HUES64 (cell line): ENCODE measurements around the gene NAPA.
A peak's percentile ranks its signal among the peaks of the same experiment; 100 is the strongest.

Source experiments
- H3K27ac ChIP-seq: 2 replicates; pipeline ENCODE4 v1.7.0; 2013; ENCODE audit warnings: low read depth, low read length, inconsistent platforms
- H3K27me3 ChIP-seq: 2 replicates; pipeline ENCODE4 v1.6.1; 2013; ENCODE audit warnings: mild to moderate bottlenecking, low read length; ENCODE audit not compliant: insufficient read depth
- H3K36me3 ChIP-seq: 2 replicates; pipeline ENCODE4 v1.6.1; 2013; ENCODE audit warnings: mild to moderate bottlenecking, low read length; ENCODE audit not compliant: insufficient read depth
- H3K4me1 ChIP-seq: 2 replicates; pipeline ENCODE4 v1.6.1; 2013; ENCODE audit warnings: mild to moderate bottlenecking, low read length, moderate library complexity; ENCODE audit not compliant: insufficient read depth
- H3K4me3 ChIP-seq: 2 replicates; pipeline ENCODE4 v1.5.1; 2013; ENCODE audit warnings: mild to moderate bottlenecking, low read length, moderate library complexity
- H3K9ac ChIP-seq: 2 replicates; pipeline ENCODE4 v1.6.1; 2013; ENCODE audit warnings: mild to moderate bottlenecking, low read depth, low read length
- H3K9me3 ChIP-seq: 2 replicates; pipeline ENCODE4 v1.6.1; 2013; ENCODE audit warnings: low read depth, low read length; ENCODE audit not compliant: insufficient read depth
- WGBS: fragments of 150-250, 120-280 bp; methylation state at CpG from one replicate; pipeline ENCODE4 v1.1.7; 2013; ENCODE audit warnings: missing lambda C conversion rate; 5-methylcytosine and 5-hydroxymethylcytosine counted together

NAPA gene

GRCh38 chr19:47521473-47522180 is 6.8 kb upstream of the NAPA start:
- 89% methylated on average over 20 of the region's 20 CpGs for WGBS
- Histone ChIP-seq H3K4me3 (no peak overlapping the region), H3K4me1 (no peaks in the 10 kb centered on the region), H3K36me3 (no peaks in the 10 kb centered on the region), H3K9ac (no peak overlapping the region), H3K9me3 (no peaks in the 10 kb centered on the region), H3K27ac (no peak overlapping the region), H3K27me3 (no peaks in the 10 kb centered on the region)

GRCh38 chr19:47520839-47521238 is 6.0 kb upstream of the NAPA start:
- Histone ChIP-seq H3K4me1 (no peaks in the 10 kb centered on the region), H3K9me3 (no peaks in the 10 kb centered on the region), H3K27ac (no peak overlapping the region), H3K4me3 (no peak overlapping the region), H3K36me3 (no peaks in the 10 kb centered on the region), H3K27me3 (no peaks in the 10 kb centered on the region), H3K9ac (no peak overlapping the region)
- 83% methylated on average over 6 of the region's 6 CpGs for WGBS

GRCh38 chr19:47520343-47520806 is 5.5 kb upstream of the NAPA start:
- Histone ChIP-seq H3K27me3 (no peaks in the 10 kb centered on the region), H3K4me1 (no peaks in the 10 kb centered on the region), H3K27ac (no peak overlapping the region), H3K9me3 (no peaks in the 10 kb centered on the region), H3K36me3 (no peaks in the 10 kb centered on the region), H3K4me3 (no peak overlapping the region), H3K9ac (no peak overlapping the region)
- 74% methylated on average over 10 of the region's 10 CpGs for WGBS

- no peaks in the 10 kb centered on the region for H3K36me3 ChIP-seq
- H3K4me1 ChIP-seq, result no peaks in the 10 kb centered on the region
- H3K9ac ChIP-seq, result no peak overlapping the region
- WGBS, result 89% methylated on average over 9 of the region's 9 CpGs
- no peak overlapping the region for H3K4me3 ChIP-seq
- no peaks in the 10 kb centered on the region for H3K27me3 ChIP-seq
- H3K9me3 ChIP-seq, result no peaks in the 10 kb centered on the region
- H3K27ac ChIP-seq, result no peak overlapping the region
Observed at GRCh38 chr19:47518854-47519253, 4.0 kb upstream of the NAPA start.

GRCh38 chr19:47518139-47518538 is 3.3 kb upstream of the NAPA start:
- Histone ChIP-seq H3K4me1 (no peaks in the 10 kb centered on the region), H3K36me3 (no peaks in the 10 kb centered on the region), H3K27ac (no peak overlapping the region), H3K4me3 (no peak overlapping the region), H3K27me3 (no peaks in the 10 kb centered on the region), H3K9me3 (no peaks in the 10 kb centered on the region), H3K9ac (no peak overlapping the region)
- 96% methylated on average over 4 of the region's 4 CpGs for WGBS

GRCh38 chr19:47514151-47514868 is 553 bp downstream of the NAPA start:
- Histone ChIP-seq H3K27me3 (no peaks in the 10 kb centered on the region), H3K9ac (peak overlapping the region; percentile 89), H3K9me3 (no peaks in the 10 kb centered on the region), H3K4me3 (peak overlapping the region; percentile 96), H3K27ac (peak overlapping the region; percentile 81), H3K4me1 (no peaks in the 10 kb centered on the region), H3K36me3 (no peaks in the 10 kb centered on the region)
- 9% methylated on average over 40 of the region's 40 CpGs for WGBS

GRCh38 chr19:47512948-47513319 is 1.9 kb downstream of the NAPA start:
- Histone ChIP-seq H3K36me3 (no peaks in the 10 kb centered on the region), H3K9me3 (no peaks in the 10 kb centered on the region), H3K4me3 (no peak overlapping the region), H3K27ac (no peak overlapping the region), H3K27me3 (no peaks in the 10 kb centered on the region), H3K9ac (no peak overlapping the region), H3K4me1 (no peaks in the 10 kb centered on the region)
- WGBS, result 81% methylated on average over 8 of the region's 8 CpGs

- H3K36me3 ChIP-seq, result no peaks in the 10 kb centered on the region
- H3K4me1 ChIP-seq, result no peaks in the 10 kb centered on the region
- H3K4me3 ChIP-seq, result no peak overlapping the region
- H3K9me3 ChIP-seq, result no peaks in the 10 kb centered on the region
- 84% methylated on average over 11 of the region's 11 CpGs for WGBS
- H3K9ac ChIP-seq, result no peak overlapping the region
- H3K27me3 ChIP-seq, result no peaks in the 10 kb centered on the region
- no peak overlapping the region for H3K27ac ChIP-seq
Observed at GRCh38 chr19:47512183-47512947, 2.5 kb downstream of the NAPA start.

- no peak overlapping the region for H3K9ac ChIP-seq
- no peaks in the 10 kb centered on the region for H3K4me1 ChIP-seq
- H3K9me3 ChIP-seq, result no peaks in the 10 kb centered on the region
- no peaks in the 10 kb centered on the region for H3K27me3 ChIP-seq
- WGBS, result 91% methylated on average over 7 of the region's 7 CpGs
- H3K36me3 ChIP-seq, result no peaks in the 10 kb centered on the region
- H3K27ac ChIP-seq, result no peak overlapping the region
- H3K4me3 ChIP-seq, result no peak overlapping the region
Observed at GRCh38 chr19:47511681-47512080, 3.2 kb downstream of the NAPA start.

- Histone ChIP-seq H3K4me3 (no peak overlapping the region), H3K36me3 (no peaks in the 10 kb centered on the region), H3K9me3 (no peaks in the 10 kb centered on the region), H3K9ac (no peak overlapping the region), H3K4me1 (no peaks in the 10 kb centered on the region), H3K27ac (no peak overlapping the region), H3K27me3 (no peaks in the 10 kb centered on the region)
- WGBS, result 90% methylated on average over 6 of the region's 6 CpGs
Observed at GRCh38 chr19:47511128-47511517, 3.7 kb downstream of the NAPA start.

- Histone ChIP-seq H3K4me3 (no peak overlapping the region), H3K9ac (no peak overlapping the region), H3K4me1 (no peaks in the 10 kb centered on the region), H3K27ac (no peak overlapping the region), H3K36me3 (no peaks in the 10 kb centered on the region), H3K9me3 (no peaks in the 10 kb centered on the region), H3K27me3 (no peaks in the 10 kb centered on the region)
- 82% methylated on average over 12 of the region's 12 CpGs for WGBS
Observed at GRCh38 chr19:47510516-47511127, 4.2 kb downstream of the NAPA start.
